HG03558 (cell line): ENCODE results near the gene FTO.

Source experiments
- ATAC-seq: cut with Tn5 transposase; IDR thresholded peaks from one replicate; pipeline ENCODE4 v1.9.1; 2021; ENCODE audit warnings: moderate number of reproducible peaks; ENCODE audit not compliant: unreplicated experiment; ENCODE audit errors: extremely low read depth

Gene FTO

GRCh38 chr16:53915452-53916160 lies 211.7 kb downstream of the FTO start:
- ATAC-seq: no peak

GRCh38 chr16:53920988-53921387 lies 217.0 kb downstream of the FTO start:
- no peak for ATAC-seq

GRCh38 chr16:53922067-53922806 lies 218.3 kb downstream of the FTO start:
- no peak for ATAC-seq

GRCh38 chr16:53922807-53923571 lies 219.0 kb downstream of the FTO start:
- no peak for ATAC-seq

GRCh38 chr16:53924331-53925106 lies 220.6 kb downstream of the FTO start:
- no peak for ATAC-seq

GRCh38 chr16:53925107-53925410 lies 221.1 kb downstream of the FTO start:
- ATAC-seq: no peak

- ATAC-seq: no peak
These were observed 221.6 kb downstream of the FTO start for GRCh38 chr16:53925526-53925925.

- ATAC-seq: no peak
These were observed 222.3 kb downstream of the FTO start for GRCh38 chr16:53926209-53926608.

GRCh38 chr16:53932975-53933374 lies 229.0 kb downstream of the FTO start:
- no peak for ATAC-seq

GRCh38 chr16:53933407-53933806 lies 229.5 kb downstream of the FTO start:
- ATAC-seq: no peak

GRCh38 chr16:53936052-53936451 lies 232.1 kb downstream of the FTO start:
- no peak for ATAC-seq

- no peak for ATAC-seq
These were observed 232.6 kb downstream of the FTO start for GRCh38 chr16:53936529-53936928.

- ATAC-seq: no peak
These were observed 233.4 kb downstream of the FTO start for GRCh38 chr16:53937161-53937880.

GRCh38 chr16:53944025-53944424 lies 240.1 kb downstream of the FTO start:
- no peak for ATAC-seq

- ATAC-seq: no peak
These were observed 242.0 kb downstream of the FTO start for GRCh38 chr16:53945996-53946395.

- no peak for ATAC-seq
These were observed 242.9 kb downstream of the FTO start for GRCh38 chr16:53946746-53947386.

GRCh38 chr16:53947642-53948041 lies 243.7 kb downstream of the FTO start:
- ATAC-seq: no peak

GRCh38 chr16:53948326-53948725 lies 244.4 kb downstream of the FTO start:
- ATAC-seq: no peak

GRCh38 chr16:53948734-53949430 lies 244.9 kb downstream of the FTO start:
- ATAC-seq: no peak
